H1 (cell line): ENCODE measurements around the gene ZCWPW2. TPM values are rescaled to one million over a fixed set of nuclear protein-coding genes. Genes with fewer than 3 reads are reported as not detected.

ENCODE experiments used
- EZH2 ChIP-seq: fragments of 200-600 bp; sonication (generic); IDR thresholded peaks from 2 replicates; pipeline ENCODE4 v1.7.1; 2012; ENCODE audit warnings: low read depth, mild to moderate bottlenecking, moderate library complexity, low read length, inconsistent platforms; ENCODE audit not compliant: severe bottlenecking
- GABPA ChIP-seq: IDR thresholded peaks from 2 replicates; pipeline ENCODE4 v1.6.1; 2011; ENCODE audit warnings: mild to moderate bottlenecking, low read length, moderate library complexity, borderline replicate concordance; ENCODE audit not compliant: insufficient read depth
- polyA plus RNA-seq, 7 experiments: library from polyadenylated mRNA; depleted of rRNA in 3 of 7; stranded (reverse) in 5 of 7; unstranded in 2 of 7; fragments of >200 nt in 5 of 7; fragments of 200-250 nt in 2 of 7; gene quantifications; 1 replicate in 5 of 7; 2 replicates in 1 of 7; 4 replicates in 1 of 7; pipeline versions ENCODE4 v1.2.1 to v1.2.3, GENCODE V29; 2011 to 2013; ENCODE audit warnings: missing spikeins in 2 of 7, mixed read lengths in 2 of 7
- total RNA-seq: library from RNA; stranded (reverse); fragmentation: NEBNext Ultra II Directional; extraction: Animal tissue kit (Norgen Biotek cat#: 25700); gene quantifications from 2 replicates; pipeline ENCODE4 v1.2.1, GENCODE V29; 2021
- TF ChIP-seq, protein P1 (sequence below): fragments of 300-600 bp; sonication (generic); IDR thresholded peaks from 2 replicates; pipeline ENCODE4 v1.7.1; 2012; ENCODE audit warnings: low read length, moderate library complexity, mild to moderate bottlenecking, inconsistent platforms; ENCODE audit not compliant: insufficient replicate concordance

The ZCWPW2 gene
- total and polyA plus RNA-seq, 2 of the 8 experiments (the other 6 are each of a cell fraction or from before 2014, with no cell fraction given), result 0.11 to 0.39 TPM

DNA sequence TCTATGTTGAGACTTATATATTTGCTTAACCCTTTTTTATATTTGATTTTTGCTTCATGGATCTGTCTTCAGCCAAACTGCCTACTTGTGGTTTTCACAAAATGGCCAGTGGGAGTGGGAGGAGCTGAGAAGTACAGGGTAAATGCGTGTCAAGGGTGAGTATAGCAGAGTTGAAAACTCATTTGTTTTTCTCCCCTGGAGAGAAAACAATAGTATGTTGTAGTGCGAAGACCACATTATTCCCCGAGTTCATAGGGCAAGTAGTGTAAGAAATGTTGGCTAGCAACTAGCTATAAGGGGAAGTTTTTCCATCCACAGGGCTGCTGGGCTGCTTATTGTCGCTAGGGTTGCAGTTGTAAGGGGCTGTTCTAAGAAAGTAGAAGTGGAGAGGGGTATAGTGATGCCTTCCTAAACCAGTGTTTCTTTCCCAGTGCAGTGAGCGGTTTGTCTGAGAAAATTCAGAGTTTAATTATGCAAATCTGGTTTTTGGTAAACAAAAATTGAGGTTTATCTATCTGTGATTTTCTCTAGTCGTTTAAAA lies 153.9 kb downstream of the ZCWPW2 start (continued):
- TF ChIP-seq, protein P1, sequence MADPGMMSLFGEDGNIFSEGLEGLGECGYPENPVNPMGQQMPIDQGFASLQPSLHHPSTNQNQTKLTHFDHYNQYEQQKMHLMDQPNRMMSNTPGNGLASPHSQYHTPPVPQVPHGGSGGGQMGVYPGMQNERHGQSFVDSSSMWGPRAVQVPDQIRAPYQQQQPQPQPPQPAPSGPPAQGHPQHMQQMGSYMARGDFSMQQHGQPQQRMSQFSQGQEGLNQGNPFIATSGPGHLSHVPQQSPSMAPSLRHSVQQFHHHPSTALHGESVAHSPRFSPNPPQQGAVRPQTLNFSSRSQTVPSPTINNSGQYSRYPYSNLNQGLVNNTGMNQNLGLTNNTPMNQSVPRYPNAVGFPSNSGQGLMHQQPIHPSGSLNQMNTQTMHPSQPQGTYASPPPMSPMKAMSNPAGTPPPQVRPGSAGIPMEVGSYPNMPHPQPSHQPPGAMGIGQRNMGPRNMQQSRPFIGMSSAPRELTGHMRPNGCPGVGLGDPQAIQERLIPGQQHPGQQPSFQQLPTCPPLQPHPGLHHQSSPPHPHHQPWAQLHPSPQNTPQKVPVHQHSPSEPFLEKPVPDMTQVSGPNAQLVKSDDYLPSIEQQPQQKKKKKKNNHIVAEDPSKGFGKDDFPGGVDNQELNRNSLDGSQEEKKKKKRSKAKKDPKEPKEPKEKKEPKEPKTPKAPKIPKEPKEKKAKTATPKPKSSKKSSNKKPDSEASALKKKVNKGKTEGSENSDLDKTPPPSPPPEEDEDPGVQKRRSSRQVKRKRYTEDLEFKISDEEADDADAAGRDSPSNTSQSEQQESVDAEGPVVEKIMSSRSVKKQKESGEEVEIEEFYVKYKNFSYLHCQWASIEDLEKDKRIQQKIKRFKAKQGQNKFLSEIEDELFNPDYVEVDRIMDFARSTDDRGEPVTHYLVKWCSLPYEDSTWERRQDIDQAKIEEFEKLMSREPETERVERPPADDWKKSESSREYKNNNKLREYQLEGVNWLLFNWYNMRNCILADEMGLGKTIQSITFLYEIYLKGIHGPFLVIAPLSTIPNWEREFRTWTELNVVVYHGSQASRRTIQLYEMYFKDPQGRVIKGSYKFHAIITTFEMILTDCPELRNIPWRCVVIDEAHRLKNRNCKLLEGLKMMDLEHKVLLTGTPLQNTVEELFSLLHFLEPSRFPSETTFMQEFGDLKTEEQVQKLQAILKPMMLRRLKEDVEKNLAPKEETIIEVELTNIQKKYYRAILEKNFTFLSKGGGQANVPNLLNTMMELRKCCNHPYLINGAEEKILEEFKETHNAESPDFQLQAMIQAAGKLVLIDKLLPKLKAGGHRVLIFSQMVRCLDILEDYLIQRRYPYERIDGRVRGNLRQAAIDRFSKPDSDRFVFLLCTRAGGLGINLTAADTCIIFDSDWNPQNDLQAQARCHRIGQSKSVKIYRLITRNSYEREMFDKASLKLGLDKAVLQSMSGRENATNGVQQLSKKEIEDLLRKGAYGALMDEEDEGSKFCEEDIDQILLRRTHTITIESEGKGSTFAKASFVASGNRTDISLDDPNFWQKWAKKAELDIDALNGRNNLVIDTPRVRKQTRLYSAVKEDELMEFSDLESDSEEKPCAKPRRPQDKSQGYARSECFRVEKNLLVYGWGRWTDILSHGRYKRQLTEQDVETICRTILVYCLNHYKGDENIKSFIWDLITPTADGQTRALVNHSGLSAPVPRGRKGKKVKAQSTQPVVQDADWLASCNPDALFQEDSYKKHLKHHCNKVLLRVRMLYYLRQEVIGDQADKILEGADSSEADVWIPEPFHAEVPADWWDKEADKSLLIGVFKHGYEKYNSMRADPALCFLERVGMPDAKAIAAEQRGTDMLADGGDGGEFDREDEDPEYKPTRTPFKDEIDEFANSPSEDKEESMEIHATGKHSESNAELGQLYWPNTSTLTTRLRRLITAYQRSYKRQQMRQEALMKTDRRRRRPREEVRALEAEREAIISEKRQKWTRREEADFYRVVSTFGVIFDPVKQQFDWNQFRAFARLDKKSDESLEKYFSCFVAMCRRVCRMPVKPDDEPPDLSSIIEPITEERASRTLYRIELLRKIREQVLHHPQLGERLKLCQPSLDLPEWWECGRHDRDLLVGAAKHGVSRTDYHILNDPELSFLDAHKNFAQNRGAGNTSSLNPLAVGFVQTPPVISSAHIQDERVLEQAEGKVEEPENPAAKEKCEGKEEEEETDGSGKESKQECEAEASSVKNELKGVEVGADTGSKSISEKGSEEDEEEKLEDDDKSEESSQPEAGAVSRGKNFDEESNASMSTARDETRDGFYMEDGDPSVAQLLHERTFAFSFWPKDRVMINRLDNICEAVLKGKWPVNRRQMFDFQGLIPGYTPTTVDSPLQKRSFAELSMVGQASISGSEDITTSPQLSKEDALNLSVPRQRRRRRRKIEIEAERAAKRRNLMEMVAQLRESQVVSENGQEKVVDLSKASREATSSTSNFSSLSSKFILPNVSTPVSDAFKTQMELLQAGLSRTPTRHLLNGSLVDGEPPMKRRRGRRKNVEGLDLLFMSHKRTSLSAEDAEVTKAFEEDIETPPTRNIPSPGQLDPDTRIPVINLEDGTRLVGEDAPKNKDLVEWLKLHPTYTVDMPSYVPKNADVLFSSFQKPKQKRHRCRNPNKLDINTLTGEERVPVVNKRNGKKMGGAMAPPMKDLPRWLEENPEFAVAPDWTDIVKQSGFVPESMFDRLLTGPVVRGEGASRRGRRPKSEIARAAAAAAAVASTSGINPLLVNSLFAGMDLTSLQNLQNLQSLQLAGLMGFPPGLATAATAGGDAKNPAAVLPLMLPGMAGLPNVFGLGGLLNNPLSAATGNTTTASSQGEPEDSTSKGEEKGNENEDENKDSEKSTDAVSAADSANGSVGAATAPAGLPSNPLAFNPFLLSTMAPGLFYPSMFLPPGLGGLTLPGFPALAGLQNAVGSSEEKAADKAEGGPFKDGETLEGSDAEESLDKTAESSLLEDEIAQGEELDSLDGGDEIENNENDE, result no peak
- no peak for TF ChIP-seq EZH2
- no peak for TF ChIP-seq GABPA
